ENCODE results near the gene USP32.
"Not testable (repeated sequence)": the region's sequence is repeated elsewhere in the genome, so short reads cannot be mapped to it uniquely, and the experiment has no call there.

The USP32 gene

GRCh38 chr17:60224064-60224463 is 167.9 kb downstream of the USP32 start:
- ATAC-seq = no peak
- peak; percentile 46; the same call in 1 of the 2 replicates for TF ChIP-seq ZNF8 (CRISPR knock-in tag; IDR thresholded peaks at IDR 0.05)
- no peak for TF ChIP-seq POU6F1 (CRISPR knock-in tag; IDR thresholded peaks at IDR 0.05; ENCODE audit: borderline replicate concordance, low read depth)

- TF ChIP-seq ESRRG (CRISPR knock-in tag; IDR thresholded peaks at IDR 0.05) (no peak), CSDC2 (CRISPR knock-in tag; IDR thresholded peaks at IDR 0.05) (no peak), PPARA (CRISPR knock-in tag; IDR thresholded peaks at IDR 0.05; ENCODE audit: borderline replicate concordance) (no peak), ZNF8 (CRISPR knock-in tag; IDR thresholded peaks at IDR 0.05) (no peak), ZC3H10 (CRISPR knock-in tag; IDR thresholded peaks at IDR 0.05) (no peak)
- no peak; the same call in 2 of the 3 replicates for ATAC-seq
Observed at GRCh38 chr17:60223456-60223855, 168.5 kb downstream of the USP32 start.

GRCh38 chr17:60218774-60219173 is 173.2 kb downstream of the USP32 start:
- ATAC-seq = not testable (repeated sequence)

GRCh38 chr17:60215895-60216294 is 176.0 kb downstream of the USP32 start:
- ATAC-seq = not testable (repeated sequence)

- ATAC-seq = peak; percentile 62
Observed at GRCh38 chr17:60211282-60211681, 180.7 kb downstream of the USP32 start.

- not testable (repeated sequence) for ATAC-seq
Observed at GRCh38 chr17:60208302-60208701, 183.6 kb downstream of the USP32 start.

- ATAC-seq = not testable (repeated sequence)
Observed at GRCh38 chr17:60205782-60206181, 186.2 kb downstream of the USP32 start.

GRCh38 chr17:60198630-60199029 is 193.3 kb downstream of the USP32 start:
- ATAC-seq = not testable (repeated sequence)

- ATAC-seq = not testable (repeated sequence)
Observed at GRCh38 chr17:60194141-60194540, 197.8 kb downstream of the USP32 start.

- ATAC-seq = no peak
- TF ChIP-seq PATZ1 (CRISPR knock-in tag; IDR thresholded peaks at IDR 0.05; ENCODE audit: borderline replicate concordance) (no peak), POU6F1 (CRISPR knock-in tag; IDR thresholded peaks at IDR 0.05; ENCODE audit: borderline replicate concordance, low read depth) (no peak), RARB (CRISPR knock-in tag; IDR thresholded peaks at IDR 0.05) (no peak), CSRNP3 (CRISPR knock-in tag; IDR thresholded peaks at IDR 0.05) (no peak), CSDC2 (CRISPR knock-in tag; IDR thresholded peaks at IDR 0.05) (no peak), BACH2 (CRISPR knock-in tag; IDR thresholded peaks at IDR 0.05; ENCODE audit: borderline replicate concordance) (no peak), TOX (CRISPR knock-in tag; IDR thresholded peaks at IDR 0.05; ENCODE audit: borderline replicate concordance) (no peak), OSR1 (CRISPR knock-in tag; IDR thresholded peaks at IDR 0.05) (no peak), ZC3H10 (CRISPR knock-in tag; IDR thresholded peaks at IDR 0.05) (no peak), PPARA (CRISPR knock-in tag; IDR thresholded peaks at IDR 0.05; ENCODE audit: borderline replicate concordance) (no peak), ZFP30 (CRISPR knock-in tag; IDR thresholded peaks at IDR 0.05) (no peak), ZNF70 (CRISPR knock-in tag; IDR thresholded peaks at IDR 0.05) (no peak), TCF4 (CRISPR knock-in tag; IDR thresholded peaks at IDR 0.05; ENCODE audit: borderline replicate concordance) (no peak), TSHZ2 (CRISPR knock-in tag; IDR thresholded peaks at IDR 0.05) (no peak), ZNF565 (CRISPR knock-in tag; conservative IDR thresholded peaks at IDR 0.05; ENCODE audit: low read depth) (no peak), ARNTL (CRISPR knock-in tag; IDR thresholded peaks at IDR 0.05; ENCODE audit: borderline replicate concordance, low read depth) (no peak)
Observed at GRCh38 chr17:60193482-60193881, 198.5 kb downstream of the USP32 start.
